ENCODE measurements around the gene KRT77.
"Not testable (repeated sequence)": the region's sequence is repeated elsewhere in the genome, so short reads cannot be mapped to it uniquely, and the experiment has no call there.

The KRT77 gene

DNA sequence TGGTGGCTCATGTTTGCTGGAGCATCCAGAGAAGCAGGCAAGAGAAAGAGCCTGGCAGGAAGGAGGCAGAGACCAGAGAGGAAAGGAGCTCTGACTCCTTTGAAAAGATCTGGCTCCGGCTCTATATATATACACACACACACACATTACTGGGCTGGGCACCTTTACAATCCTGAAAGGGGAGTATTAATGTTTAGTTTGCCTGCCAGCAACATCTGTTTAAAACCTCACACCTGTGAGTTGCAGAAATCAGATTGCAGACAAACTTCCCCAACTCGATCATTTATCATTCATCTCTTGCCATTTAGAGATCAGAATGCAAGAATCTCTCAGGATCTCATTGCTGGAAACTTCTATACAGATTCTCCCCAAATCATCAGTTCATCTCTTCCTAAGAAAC, at the start of gene KRT77:
Gene KRT77, minus strand, starts transcription at position 101 of the 400 bp plus-strand sequence. Its CDS starts 90 bp downstream, at position 11.
- no peak for DNase-seq

DNA sequence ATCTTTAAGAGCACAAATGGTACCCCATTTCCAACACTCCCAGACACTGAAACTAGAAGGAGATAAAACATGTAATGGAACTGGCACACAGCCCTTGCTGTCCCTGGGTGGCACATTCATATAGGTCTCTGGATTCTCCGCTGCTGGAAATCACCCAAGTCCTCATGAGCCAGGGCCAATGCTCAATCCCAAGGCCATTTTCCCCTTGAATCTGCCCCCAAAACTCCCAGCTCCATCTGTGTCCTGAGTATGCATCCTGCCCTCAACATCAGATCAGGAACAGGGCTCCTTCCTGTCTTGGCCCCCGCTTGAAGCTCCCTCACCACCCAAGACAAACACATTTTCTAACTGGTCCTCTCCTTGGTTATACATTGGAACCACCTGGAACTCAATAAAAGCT, 49.2 kb upstream of the KRT77 start:
- no peak for DNase-seq

DNA sequence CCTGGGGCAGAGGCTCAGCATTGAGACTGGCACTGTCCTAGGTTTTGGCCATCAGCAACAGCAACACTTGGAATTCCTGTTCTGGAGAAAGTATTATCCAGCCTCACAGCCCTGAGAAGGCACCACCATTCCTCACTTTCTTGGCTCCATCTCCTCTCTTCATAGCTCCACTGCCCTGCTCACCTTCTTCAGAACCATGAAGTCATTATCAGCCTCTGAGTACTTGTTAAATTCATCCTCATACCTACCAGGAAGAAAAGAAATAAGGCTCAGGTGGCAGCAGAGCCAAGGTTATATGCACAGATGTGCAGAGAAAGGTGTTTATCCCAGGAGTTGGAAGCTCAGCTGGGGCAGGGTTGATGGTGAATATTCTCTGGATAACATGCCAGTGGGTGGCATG, 48.5 kb upstream of the KRT77 start:
- DNase-seq = no peak

DNA sequence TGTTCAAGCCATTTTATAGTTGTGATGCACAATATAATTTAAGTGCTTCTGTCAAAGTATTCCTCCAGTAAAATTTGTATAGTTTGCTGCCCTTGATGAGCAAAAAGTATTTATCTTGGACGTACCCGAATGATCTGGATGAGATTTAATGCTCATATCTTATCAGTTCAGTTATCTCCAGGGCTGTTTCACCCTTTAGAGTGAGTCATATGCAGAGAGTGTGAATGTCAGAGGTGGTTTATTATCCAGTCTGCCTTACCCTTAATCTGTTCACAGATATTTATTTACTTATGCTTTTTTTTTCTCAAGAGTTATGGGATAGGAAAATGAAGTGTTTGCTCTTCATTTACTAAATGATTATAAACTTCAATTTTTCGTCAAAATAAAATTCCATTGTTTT, 47.2 kb upstream of the KRT77 start:
- DNase-seq = not testable (repeated sequence)

DNA sequence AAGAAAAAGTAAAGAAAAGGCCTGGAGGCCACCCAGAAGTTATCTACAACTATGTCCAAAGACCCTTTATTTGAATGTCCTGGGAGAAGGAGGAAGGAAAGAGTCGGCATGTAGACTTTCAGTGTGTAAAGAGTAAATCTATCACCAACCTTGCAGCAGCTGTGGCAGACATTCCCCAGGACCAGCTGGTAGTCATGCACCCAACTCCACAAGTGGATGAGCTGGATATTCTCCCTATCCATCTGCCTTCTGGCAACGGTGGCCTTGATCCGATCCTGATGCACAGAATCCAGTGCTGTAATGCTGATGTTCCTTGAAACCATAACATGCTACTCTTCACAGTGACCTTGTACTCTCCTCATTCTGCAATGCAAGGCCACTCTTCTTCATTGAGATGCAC, 46.5 kb upstream of the KRT77 start:
- no peak for DNase-seq

DNA sequence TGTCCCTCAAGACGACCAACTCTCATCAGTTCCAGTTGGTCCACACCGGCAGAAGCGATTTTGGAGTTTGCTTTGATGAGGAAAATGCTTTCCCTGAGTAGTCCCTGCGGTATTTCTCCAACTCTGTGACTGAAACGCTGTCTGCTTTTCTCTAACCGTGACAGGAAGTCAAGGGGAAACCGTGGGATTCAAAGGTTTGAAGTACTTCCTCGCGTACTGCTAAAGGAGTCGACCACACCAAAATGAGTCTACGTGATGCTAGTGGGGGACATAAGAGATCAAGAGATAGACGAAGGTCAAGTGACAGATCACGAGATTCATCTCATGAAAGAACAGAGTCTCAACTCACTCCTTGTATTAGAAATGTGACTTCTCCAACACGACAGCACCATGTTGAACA, 45.3 kb upstream of the KRT77 start:
- no peak for DNase-seq

DNA sequence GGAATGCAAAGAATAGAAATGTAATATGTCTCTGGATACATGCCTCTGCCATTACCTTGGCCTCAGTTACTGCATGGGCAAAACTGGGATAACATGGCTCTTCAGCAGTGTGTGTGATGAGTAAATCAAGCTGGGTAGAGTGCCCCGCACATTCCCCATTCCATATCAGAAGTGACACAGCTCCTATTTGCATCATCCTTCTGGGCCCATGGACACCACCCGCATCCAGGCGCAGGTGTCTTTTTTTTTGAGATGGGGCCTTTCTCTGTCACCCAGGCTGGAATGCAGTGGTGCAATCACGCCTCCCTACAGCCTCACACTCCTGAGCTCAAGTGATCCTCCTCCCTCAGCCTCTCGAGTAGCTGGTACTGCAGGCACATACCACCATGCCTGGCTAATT, 42.2 kb upstream of the KRT77 start:
- DNase-seq = no peak

DNA sequence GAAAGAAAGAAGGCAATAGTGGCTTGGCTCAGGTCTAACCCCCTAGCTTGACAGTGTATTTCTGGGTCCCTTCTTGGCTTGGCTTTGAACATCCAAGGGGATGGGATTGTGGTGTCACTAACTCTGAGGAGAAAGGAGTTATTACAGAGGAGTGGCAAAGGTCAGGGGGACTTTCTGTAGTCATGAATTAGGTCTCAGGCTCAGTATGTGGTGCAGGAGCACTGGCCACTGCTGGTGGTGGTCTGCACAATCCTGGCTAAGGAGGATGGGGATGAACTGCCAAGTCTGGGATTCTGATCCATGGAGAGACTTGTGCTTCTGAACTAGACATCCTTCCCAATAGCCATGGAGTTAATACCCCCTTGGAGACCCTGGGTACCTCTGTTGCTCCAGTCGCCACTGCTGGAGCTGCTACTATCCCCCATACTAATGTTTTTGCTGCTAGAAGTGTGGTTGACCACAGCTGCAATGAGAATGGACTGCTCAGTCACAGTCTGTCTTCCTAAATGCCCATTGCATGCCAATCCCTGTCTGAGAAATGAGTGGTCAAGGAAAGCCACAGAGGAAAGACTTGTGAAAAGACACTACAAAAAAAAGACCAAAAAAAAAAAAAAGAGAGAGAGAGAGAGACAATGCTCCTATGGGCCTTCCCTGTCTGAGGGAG, 41.3 kb upstream of the KRT77 start:
- no peak for DNase-seq

DNA sequence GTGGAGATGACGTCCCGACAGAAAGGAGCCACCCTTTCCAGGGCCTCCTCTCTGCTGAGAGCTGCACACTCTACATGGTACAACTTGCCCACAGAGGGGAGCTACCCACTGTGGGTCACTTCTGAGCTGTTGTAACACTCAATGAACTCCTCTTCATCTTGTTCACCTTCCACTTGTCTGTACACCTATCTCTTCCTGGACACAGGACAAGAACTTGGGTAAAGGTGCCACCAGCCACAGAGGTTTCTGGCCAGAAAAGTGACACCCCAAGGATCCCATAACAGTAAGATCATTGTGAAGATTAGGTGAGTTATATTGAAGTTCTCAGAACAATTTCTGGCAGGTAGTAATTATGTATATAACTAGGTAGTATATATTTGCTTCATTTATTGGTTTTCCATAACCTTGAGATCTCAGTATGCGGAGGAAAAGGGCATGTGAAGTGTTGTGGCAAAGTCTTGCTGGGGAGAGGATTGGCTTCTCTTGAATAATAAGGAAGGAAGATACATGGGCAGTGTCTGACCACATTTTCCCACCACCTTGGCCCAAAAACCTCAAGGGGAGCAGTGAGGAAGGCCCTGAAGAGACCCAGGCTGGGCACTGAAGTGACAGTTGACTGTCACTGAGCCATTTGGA, 39.6 kb upstream of the KRT77 start:
- no peak for DNase-seq

DNA sequence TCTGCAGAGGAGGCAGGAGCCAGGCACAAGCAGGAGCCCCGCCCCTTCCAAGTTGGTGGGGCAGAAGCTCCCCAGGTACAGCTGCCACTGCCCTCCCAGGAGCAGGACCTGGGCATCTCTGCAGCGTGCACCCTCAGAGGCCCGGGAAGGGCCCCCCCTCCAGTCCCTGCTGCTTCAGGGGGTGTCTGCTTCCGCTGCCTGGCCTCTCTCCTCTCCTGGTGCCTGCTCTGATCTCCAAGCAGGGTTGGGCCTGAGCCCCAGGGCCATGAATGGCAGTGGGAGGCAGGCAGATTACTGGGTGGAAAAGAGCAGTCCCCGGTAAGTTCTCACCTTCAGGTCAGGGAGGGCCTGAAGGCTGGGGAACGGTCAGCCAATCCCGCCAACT, 38.9 kb upstream of the KRT77 start:
- DNase-seq = no peak

DNA sequence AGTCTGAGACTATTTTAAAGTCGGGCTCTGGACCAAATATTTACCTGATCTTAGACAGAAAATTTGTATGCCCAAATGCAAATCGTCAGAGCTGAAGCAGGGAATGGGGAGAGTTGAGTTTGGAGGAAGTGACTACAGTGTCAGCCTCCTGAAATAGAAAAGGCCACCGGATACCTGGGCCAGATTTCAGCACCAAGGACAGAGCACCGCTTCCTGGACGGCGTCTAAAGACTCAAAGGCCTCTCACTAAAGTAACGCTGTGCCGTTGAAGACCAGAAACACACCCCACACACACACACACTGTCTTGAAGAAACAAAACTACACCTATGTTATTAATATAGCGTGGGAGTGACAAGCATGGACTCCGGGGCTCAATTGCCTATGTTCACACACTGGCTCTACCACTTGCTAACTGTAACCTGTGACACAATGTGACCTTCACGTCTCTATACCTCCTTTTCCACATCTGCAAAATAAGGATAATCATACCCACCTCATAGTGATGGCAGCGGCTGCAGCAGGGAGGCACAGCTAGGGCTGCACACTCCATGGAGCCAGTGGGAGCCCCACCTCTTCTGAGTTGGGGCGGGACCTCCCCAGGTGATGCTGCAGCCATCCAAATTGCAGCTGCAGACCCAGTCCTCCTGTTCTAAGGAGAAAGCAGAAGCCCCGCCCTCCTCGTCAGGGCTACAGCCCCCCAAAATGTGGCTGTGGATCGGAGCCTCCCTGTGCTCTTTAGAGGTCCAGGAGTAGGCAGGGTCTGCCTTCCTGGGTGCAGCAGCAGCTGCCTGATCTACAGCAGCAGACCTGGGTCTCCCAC, 38.3 kb upstream of the KRT77 start:
- peak; percentile 51 for DNase-seq

DNA sequence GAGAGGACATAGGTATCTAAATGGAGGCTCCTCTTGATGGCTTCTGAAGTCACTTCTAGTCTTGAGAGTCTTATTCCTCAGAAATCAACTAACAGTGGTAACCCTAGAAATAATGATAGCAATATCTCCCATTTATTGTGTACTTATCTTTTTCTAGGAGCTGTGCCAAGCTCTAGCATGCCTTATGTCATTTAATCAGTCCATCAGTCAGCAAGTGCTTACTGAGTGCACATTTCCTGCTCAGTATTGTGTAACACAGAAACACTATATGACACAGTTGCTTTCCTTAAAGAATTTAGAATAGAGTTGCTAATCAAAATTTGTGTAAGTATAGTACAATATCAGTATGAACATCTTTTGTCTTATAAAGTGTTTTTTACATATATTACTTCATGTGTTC, 37.3 kb upstream of the KRT77 start:
- DNase-seq = no peak

DNA sequence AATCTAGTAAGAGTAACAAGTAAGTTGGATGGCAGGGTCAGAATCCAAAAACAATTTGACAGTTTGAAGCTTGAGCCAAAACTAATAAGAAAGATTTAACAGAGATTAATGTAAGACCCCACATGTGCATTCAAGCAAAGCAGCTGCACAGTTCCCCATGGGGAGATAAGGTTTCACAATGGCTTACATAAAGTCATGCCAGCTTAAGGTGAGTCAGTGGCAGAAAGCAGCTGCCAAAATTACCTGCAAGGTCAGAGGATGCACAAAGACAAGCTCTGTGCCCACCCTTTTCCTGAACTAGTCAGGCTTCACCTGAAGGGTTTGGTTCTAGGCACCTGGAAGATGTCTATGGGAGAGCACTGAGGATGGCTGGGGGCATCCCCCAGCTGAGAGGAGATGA, 36.6 kb upstream of the KRT77 start:
- no peak for DNase-seq

DNA sequence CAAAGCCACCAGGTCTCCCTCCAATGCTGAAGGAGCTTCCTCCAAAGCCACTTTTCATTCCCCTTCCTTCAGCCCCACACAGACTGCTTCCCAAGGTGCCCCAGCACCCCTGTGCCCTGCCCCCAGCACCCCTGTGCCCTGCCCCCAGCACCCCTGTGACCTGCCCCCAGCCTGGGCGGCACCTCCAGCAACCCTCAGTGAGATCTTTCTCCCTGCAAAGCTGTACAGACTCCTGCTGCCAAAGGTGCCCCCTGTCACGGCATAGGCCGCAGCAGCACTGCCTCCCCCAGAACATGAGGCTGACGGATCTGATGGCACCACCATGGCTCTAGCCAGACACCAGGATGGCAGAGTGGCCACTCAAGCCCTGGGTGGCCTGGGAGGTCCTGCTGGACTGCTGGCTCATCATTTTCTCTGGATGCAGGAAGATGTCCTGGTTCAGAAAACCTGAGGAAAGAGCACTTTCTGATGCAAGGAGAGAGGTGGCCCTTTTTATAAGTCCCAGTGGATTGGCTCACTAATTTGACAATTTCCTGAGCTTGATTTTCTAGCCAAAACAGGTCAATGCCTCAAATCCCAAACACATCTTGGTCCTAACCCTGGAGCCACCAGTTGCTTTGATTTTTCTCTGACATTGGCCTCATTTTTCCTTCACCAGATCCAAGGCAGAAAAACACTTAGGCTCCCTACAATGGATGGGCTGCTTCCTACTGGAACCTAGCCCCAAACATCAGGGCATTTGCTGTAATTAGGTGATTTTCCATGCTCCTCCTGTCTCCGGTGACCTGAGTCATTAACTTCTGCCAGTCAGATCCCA, 32.7 kb upstream of the KRT77 start:
- DNase-seq = no peak

DNA sequence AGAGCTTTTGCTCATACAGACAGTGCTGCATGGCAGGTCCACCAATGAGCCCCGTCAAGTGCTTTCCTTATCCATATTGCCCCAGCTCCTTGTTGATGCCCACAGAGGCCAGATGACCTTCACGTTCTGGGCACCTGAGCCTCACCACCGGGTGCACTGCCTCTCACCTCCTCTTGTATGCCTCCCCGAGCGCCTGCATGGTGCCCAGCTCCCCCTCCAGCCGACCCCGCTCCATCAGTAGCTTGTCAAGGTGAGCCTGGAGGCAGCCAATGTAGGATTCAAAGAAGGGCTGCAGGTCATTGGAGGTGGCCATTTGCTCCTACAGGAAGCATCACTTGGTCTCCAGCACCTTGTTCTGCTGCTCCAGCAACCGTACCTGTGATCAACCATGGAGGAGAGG, 31.8 kb upstream of the KRT77 start:
- DNase-seq = no peak

DNA sequence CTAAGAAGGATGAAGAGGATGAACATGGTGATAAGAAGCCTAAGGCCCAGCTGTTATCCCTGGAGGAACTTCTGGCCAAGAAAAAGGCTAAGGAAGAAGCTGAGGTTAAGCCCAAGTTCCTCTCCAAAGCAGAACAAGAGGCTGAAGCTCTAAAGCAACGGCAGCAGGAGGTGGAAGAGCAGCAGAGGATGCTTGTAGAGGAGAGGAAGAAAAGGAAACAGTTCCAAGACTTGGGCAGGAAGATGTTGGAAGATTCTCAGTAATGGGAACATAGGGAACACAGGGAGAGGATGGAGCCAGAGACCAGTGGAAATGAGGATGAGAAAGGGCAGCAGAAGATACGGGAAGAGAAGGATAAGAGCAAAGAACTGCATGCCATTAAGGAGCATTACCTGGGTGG, 27.5 kb upstream of the KRT77 start:
- DNase-seq = no peak

DNA sequence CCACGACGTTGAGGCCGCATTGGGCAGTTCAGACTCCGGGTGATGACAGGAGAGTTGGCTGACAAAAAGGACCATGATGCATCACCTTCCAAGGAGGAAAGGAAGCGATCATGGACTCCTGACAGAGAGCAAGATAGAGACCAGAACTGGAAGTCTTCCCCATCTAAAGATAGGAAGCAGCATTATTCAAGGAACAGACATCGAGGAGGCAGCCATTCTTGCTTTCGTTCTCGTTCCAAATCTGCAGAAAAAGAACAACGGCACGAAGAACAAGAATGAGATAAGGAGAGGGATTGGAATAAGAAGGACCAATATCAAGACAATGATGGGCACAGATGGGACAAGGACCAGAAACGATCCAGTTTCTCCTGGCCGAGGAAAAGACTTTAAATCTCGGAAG, 27.1 kb upstream of the KRT77 start:
- no peak for DNase-seq

DNA sequence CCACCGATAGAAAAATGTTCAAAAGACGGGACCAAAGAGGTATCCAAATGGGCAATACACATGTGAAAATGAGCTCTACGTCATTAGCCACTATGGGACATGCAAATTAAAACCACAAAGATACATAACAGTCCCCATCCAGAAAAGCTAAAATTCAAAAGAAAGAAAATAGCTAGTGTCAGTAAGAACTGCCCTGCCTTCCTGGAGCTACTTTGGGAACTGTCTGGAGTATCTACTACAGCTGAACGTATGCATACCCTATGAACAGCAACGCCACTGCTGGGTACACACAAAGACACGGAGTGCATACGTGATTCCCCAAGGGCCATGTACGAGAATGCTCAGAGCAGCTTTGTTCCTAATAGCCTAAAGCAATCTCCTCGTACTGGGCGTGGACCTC, 25.8 kb upstream of the KRT77 start:
- no peak for DNase-seq

DNA sequence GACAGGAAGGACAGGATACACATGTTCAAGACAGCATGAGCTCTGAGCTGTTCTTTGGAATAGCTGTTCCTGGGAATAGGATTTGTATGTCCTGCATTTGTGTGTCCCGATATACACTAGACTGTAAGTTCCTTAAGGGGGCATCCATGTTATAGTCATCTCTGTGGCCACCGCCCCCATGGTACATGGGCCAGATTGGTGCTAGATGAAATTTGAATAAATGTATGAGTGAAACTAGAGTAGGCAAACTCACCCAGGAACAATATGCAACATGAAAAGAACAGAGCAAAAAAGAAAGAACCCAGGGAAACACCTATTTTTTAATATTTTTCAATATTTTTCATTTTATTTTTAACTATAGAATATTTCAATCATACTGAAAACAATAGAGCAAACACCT, 25.1 kb upstream of the KRT77 start:
- DNase-seq = no peak

DNA sequence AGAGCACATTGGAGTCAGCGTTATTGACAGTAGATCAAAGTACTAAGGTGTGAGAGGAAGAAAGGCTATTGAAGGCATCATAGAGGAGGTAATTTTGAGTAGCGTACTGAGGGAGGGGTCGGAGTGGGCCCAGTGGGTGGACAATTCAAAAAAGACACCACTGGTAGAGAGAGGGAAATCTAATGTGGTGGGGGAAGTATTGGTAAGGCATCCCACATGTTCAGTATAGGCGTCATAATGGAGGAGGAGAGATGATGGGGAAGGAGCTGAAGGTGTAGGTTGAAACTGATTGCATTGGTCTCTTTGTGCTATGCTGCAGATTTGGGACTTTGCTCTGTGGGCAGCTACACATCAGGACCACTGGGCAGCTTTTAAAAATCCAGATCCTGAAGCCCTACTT, 23.7 kb upstream of the KRT77 start:
- no peak for DNase-seq

DNA sequence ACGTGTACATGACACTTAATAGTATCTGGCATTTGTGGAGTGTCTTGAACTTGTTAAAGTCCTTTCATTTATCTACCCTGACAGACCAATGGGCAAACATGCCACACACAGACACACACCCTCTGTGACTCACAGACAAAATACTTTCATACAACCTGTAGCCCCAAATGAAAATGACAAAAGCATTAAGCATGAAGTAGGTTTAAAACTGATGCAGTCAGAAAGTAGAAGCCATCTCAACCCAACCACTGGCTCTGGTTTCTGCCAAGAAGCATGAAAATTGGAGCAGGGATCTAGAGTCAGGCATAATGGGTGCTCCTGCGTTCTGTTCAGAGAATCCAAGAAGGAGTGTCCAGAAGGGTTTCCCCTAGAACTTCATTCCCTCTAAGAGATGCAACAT, 23.1 kb upstream of the KRT77 start:
- no peak for DNase-seq

DNA sequence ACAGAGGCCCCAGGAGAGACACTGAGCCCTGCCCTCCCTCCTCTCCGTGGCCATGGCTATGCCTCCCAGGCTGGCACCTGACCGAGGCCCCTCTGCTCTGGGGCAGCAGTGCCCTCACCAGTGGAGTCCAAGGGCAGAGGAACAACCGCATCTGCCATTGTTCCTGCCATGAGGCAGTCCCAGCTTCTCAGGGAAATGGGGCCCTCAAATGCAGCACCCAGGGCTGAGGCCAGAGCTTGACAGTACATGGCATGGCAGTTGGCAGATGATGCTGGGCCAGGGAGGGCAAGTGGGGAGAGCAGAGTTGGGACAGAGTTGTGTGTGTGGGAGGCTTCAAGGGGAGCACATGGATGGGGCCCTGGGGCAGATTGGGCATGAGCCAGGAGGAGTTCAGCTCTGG, 21.1 kb upstream of the KRT77 start:
- no peak for DNase-seq

DNA sequence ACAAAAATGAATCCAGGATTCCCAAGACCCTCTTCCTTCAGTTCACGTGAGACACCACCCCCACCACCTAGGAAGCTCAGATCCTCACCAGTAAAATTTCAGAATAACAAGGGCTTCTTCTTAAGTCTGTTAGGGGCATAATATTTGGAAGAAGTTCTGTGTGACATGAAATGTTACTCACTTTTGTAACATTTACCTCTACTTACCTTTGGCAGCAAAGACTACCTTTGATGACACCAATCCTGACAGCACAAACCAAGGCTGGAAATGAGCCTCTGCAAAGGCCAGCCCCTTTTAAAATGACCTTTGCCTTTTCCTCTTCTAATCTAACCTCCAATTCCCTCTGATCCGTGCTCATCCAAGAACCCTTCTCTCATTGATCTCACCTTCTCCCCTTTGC, 19.4 kb upstream of the KRT77 start:
- no peak for DNase-seq

Data from DMS53 (cell line).